H9 (cell line): ENCODE results near the gene LOXL1. TPM values are rescaled to one million over a fixed set of nuclear protein-coding genes. Genes with fewer than 3 reads are reported as not detected.

ENCODE experiments used
- DNase-seq: peaks from one replicate; pipeline ENCODE4 v3.0.0-alpha.2; 2017
- H2AFZ ChIP-seq: one replicate; pipeline ENCODE4 v1.6.1; 2013; ENCODE audit warnings: mild to moderate bottlenecking, low read length, control low read depth, moderate library complexity
- H2AK5ac ChIP-seq: 2 replicates; pipeline ENCODE4 v1.6.1; 2013; ENCODE audit warnings: low read length, control low read depth, mixed read lengths; ENCODE audit not compliant: insufficient read length
- H2BK120ac ChIP-seq: one replicate; pipeline ENCODE4 v1.6.1; 2013; ENCODE audit warnings: low read depth, mild to moderate bottlenecking, low read length, control low read depth, inconsistent platforms; ENCODE audit not compliant: poor library complexity, severe bottlenecking
- H2BK12ac ChIP-seq: 2 replicates; pipeline ENCODE4 v1.6.1; 2013; ENCODE audit warnings: low read length, control low read depth, mixed read lengths, low read depth; ENCODE audit not compliant: insufficient read length
- H2BK15ac ChIP-seq: 2 replicates; pipeline ENCODE4 v1.6.1; 2013; ENCODE audit warnings: low read depth, low read length, control low read depth
- H2BK20ac ChIP-seq: one replicate; pipeline ENCODE4 v1.6.1; 2013; ENCODE audit warnings: low read depth, mild to moderate bottlenecking, low read length, control low read depth, inconsistent platforms; ENCODE audit not compliant: poor library complexity, severe bottlenecking
- H2BK5ac ChIP-seq: 2 replicates; pipeline ENCODE4 v1.6.1; 2013; ENCODE audit warnings: low read length, control low read depth, mixed read lengths; ENCODE audit not compliant: insufficient read length
- H3K14ac ChIP-seq: 2 replicates; pipeline ENCODE4 v1.6.1; 2013; ENCODE audit warnings: low read length, control low read depth; ENCODE audit not compliant: insufficient read depth
- H3K18ac ChIP-seq: 2 replicates; pipeline ENCODE4 v1.6.1; 2013; ENCODE audit warnings: low read depth, mild to moderate bottlenecking, mixed read lengths, low read length, control low read depth; ENCODE audit not compliant: insufficient read length
- H3K23ac ChIP-seq: 2 replicates; pipeline ENCODE4 v1.6.1; 2013; ENCODE audit warnings: low read length, control low read depth, mixed read lengths, low read depth; ENCODE audit not compliant: insufficient read length
- H3K23me2 ChIP-seq: 2 replicates; pipeline ENCODE4 v1.6.1; 2013; ENCODE audit warnings: low read depth, mild to moderate bottlenecking, mixed read lengths, low read length, control low read depth; ENCODE audit not compliant: insufficient read length, poor library complexity, severe bottlenecking
- H3K27ac ChIP-seq: 2 replicates; pipeline ENCODE4 v1.5.1; 2013; ENCODE audit warnings: low read length, control low read depth, mixed read lengths, low read depth; ENCODE audit not compliant: insufficient read length
- H3K27me3 ChIP-seq: 2 replicates; pipeline ENCODE4 v1.6.1; 2013; ENCODE audit warnings: low read length, control low read depth, inconsistent platforms; ENCODE audit not compliant: insufficient read depth
- H3K4ac ChIP-seq: 2 replicates; pipeline ENCODE4 v1.6.1; 2013; ENCODE audit warnings: low read depth, mild to moderate bottlenecking, control low read depth, inconsistent platforms, low read length, moderate library complexity
- H3K4me1 ChIP-seq: 2 replicates; pipeline ENCODE4 v1.6.1; 2013; ENCODE audit warnings: low read length, control low read depth, inconsistent platforms; ENCODE audit not compliant: insufficient read depth
- H3K4me2 ChIP-seq: 2 replicates; pipeline ENCODE4 v1.6.1; 2013; ENCODE audit warnings: low read length, control low read depth, mixed read lengths; ENCODE audit not compliant: insufficient read length, insufficient read depth
- H3K56ac ChIP-seq: 2 replicates; pipeline ENCODE4 v1.6.1; 2013; ENCODE audit warnings: low read depth, mild to moderate bottlenecking, mixed read lengths, low read length, control low read depth; ENCODE audit not compliant: insufficient read length
- H3K79me1 ChIP-seq: 2 replicates; pipeline ENCODE4 v1.6.1; 2013; ENCODE audit warnings: low read depth, mild to moderate bottlenecking, moderate library complexity, low read length, control low read depth, inconsistent platforms; ENCODE audit not compliant: insufficient read depth, poor library complexity, severe bottlenecking
- H3K79me2 ChIP-seq: 2 replicates; pipeline ENCODE4 v1.6.1; 2013; ENCODE audit warnings: low read length, control low read depth, inconsistent platforms; ENCODE audit not compliant: insufficient read depth
- H3K9ac ChIP-seq: 2 replicates; pipeline ENCODE4 v1.6.1; 2013; ENCODE audit warnings: low read length, control low read depth, mixed read lengths; ENCODE audit not compliant: insufficient read length; ENCODE audit errors: extremely low read depth
- H3K9me3 ChIP-seq: one replicate; pipeline ENCODE4 v1.6.1; 2013; ENCODE audit warnings: low read depth, low read length, inconsistent platforms; ENCODE audit not compliant: control insufficient read depth
- H3T11ph ChIP-seq: one replicate; pipeline ENCODE4 v1.6.1; 2013; ENCODE audit warnings: mild to moderate bottlenecking, low read length, control low read depth, inconsistent platforms
- H4K20me1 ChIP-seq: one replicate; pipeline ENCODE4 v1.6.1; 2013; ENCODE audit not compliant: control insufficient read depth, insufficient read length, insufficient read depth
- H4K5ac ChIP-seq: 2 replicates; pipeline ENCODE4 v1.6.1; 2013; ENCODE audit warnings: low read depth, mild to moderate bottlenecking, mixed read lengths, low read length, control low read depth; ENCODE audit not compliant: insufficient read length
- H4K8ac ChIP-seq: replicated peaks from 2 replicates; pipeline ENCODE4 v1.6.1; 2013; ENCODE audit warnings: low read length, control low read depth, mixed read lengths, low read depth; ENCODE audit not compliant: insufficient read length
- H4K91ac ChIP-seq: 2 replicates; pipeline ENCODE4 v1.6.1; 2013; ENCODE audit warnings: low read depth, mild to moderate bottlenecking, moderate library complexity, mixed read lengths, low read length, control low read depth; ENCODE audit not compliant: insufficient read length
- H3K27ac Mint-ChIP-seq, 3 experiments: 2 replicates in 2 of 3; 3 replicates in 1 of 3; pipeline ENCODE4 v1.8.0; 2020 to 2021; ENCODE audit warnings: mixed read lengths in 3 of 3, mild to moderate bottlenecking in 1 of 3, moderate library complexity in 1 of 3
- H3K27me3 Mint-ChIP-seq: 2 replicates; pipeline ENCODE4 v1.8.0; 2021; ENCODE audit warnings: low read depth, mild to moderate bottlenecking, moderate library complexity, mixed read lengths
- H3K36me3 Mint-ChIP-seq, 3 experiments: 2 replicates in 2 of 3; 3 replicates in 1 of 3; pipeline ENCODE4 v1.8.0; 2020 to 2021; ENCODE audit warnings: low read depth in 3 of 3, mixed read lengths in 3 of 3; ENCODE audit not compliant: insufficient read depth in 1 of 3
- H3K4me1 Mint-ChIP-seq, 2 experiments: 2 replicates each; pipeline ENCODE4 v1.8.0; 2020; ENCODE audit warnings: mixed read lengths in 2 of 2
- H3K4me3 Mint-ChIP-seq, 2 experiments: 2 replicates in 1 of 2; 3 replicates in 1 of 2; pipeline ENCODE4 v1.8.0; 2020 to 2021; ENCODE audit warnings: mild to moderate bottlenecking in 2 of 2, mixed read lengths in 2 of 2, moderate library complexity in 1 of 2
- H3K9me3 Mint-ChIP-seq, 2 experiments: 2 replicates in 1 of 2; 3 replicates in 1 of 2; pipeline ENCODE4 v1.8.0; 2020; ENCODE audit warnings: mild to moderate bottlenecking in 2 of 2, mixed read lengths in 2 of 2, moderate library complexity in 1 of 2
- CTCF ChIP-seq: fragments of 200-600 bp; sonication (generic); conservative IDR thresholded peaks from 3 replicates; pipeline ENCODE4 v1.8.0; 2021; ENCODE audit warnings: antibody characterized with exemption, mild to moderate bottlenecking
- WGBS: extraction: QIAGEN DNeasy Blood & Tissue Kit; methylation state at CpG from one replicate; pipeline ENCODE4 v1.1.7; 2013; ENCODE audit warnings: missing lambda C conversion rate, low lambda C conversion rate, mixed read lengths; ENCODE audit not compliant: insufficient read length; ENCODE audit errors: extremely low coverage; 5-methylcytosine and 5-hydroxymethylcytosine counted together
- total RNA-seq: library from RNA; stranded (reverse); gene quantifications from 2 replicates; pipeline ENCODE4 v1.2.1, GENCODE V29; 2021

The LOXL1 gene
- total RNA-seq, 1 experiment from 2014 or later = 9.1 TPM

DNA sequence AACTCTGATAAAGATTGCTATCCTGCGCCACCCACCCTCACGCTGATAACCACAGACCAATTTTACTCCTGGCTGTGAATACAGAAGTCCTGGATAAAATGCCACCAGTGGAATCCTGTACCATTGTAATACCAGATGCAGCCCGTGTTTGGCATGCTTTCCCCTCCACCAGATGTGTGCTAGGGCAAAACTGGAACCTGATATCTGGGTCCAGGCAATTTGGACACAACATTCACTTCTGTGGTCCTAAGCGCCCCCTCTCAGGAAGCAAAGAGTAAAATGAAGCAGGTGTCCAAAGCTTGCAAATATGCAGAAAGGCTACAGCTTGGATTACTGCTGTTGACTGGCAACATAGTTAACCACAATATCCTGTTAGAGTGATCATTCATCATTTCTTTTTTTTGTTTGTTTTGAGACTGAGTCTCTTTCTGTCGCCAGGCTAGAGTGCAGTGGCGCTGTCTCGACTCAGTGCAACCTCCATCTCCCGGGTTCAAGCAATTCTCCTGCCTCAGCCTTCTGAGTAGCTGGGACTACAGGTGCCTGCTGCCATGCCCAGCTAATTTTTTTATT is 32.8 kb downstream of the LOXL1 start:
- Histone ChIP-seq H3K9me3 (no peaks in the 10 kb centered on the region), H2AK5ac (no peak overlapping the region), H3K79me2 (no peaks in the 10 kb centered on the region), H3K18ac (no peak overlapping the region), H3K23ac (no peak overlapping the region), H4K20me1 (no peaks in the 10 kb centered on the region), H2AFZ (no peak overlapping the region), H3K23me2 (no peaks in the 10 kb centered on the region), H3K4me2 (no peak overlapping the region), H4K91ac (no peak overlapping the region), H3T11ph (no peak overlapping the region), H3K9ac (no peak overlapping the region), H2BK20ac (no peak overlapping the region), H3K79me1 (no peaks in the 10 kb centered on the region), H2BK12ac (no peak overlapping the region), H4K8ac (no peak overlapping the region), H3K4ac (no peak overlapping the region), H4K5ac (no peak overlapping the region), H2BK5ac (no peak overlapping the region), H2BK120ac (no peak overlapping the region), H2BK15ac (no peak overlapping the region), H3K27me3 (no peaks in the 10 kb centered on the region), H3K4me1 (no peaks in the 10 kb centered on the region), H3K27ac (no peak overlapping the region), H3K56ac (no peak overlapping the region), H3K14ac (no peak overlapping the region)
- Mint-ChIP-seq H3K27ac (no peak overlapping the region), H3K27me3 (peaks cover 12% of the 10 kb centered on the region), H3K4me3 (no peak overlapping the region), H3K36me3 (no peaks in the 10 kb centered on the region), H3K4me1 (peaks cover 0 to 6% of the 10 kb centered on the region in 2 experiments; a peak in 2 of 4 replicates), H3K9me3 (no peaks in the 10 kb centered on the region)
- no peak for TF ChIP-seq CTCF
- no CpG with 5 or more reads among the region's 8 CpGs for WGBS
- no peak for DNase-seq
